Activated CD8-positive, alpha-beta memory T cell treated with anti-CD3 and anti-CD28 coated beads, Interleukin-2, amount 50 U/mL, for 4 hours (primary cell): ENCODE measurements around the gene KCNJ10.

ENCODE experiments used
- DNase-seq: peaks from one replicate; pipeline ENCODE4 v3.0.0-alpha.2; 2020

The KCNJ10 gene

GRCh38 chr1:159985473-159985872 is 84.5 kb downstream of the KCNJ10 start:
- DNase-seq = no peak

- no peak for DNase-seq
These were observed 86.3 kb downstream of the KCNJ10 start for GRCh38 chr1:159983681-159984080.

GRCh38 chr1:159982280-159982679 is 87.7 kb downstream of the KCNJ10 start:
- DNase-seq = no peak

- DNase-seq = no peak
These were observed 88.5 kb downstream of the KCNJ10 start for GRCh38 chr1:159981351-159982055.

- no peak for DNase-seq
These were observed 89.2 kb downstream of the KCNJ10 start for GRCh38 chr1:159980786-159981185.

- DNase-seq = no peak
These were observed 89.9 kb downstream of the KCNJ10 start for GRCh38 chr1:159980076-159980475.

GRCh38 chr1:159979257-159979656 is 90.7 kb downstream of the KCNJ10 start:
- DNase-seq = no peak

GRCh38 chr1:159978107-159978398 is 91.9 kb downstream of the KCNJ10 start:
- DNase-seq = no peak

GRCh38 chr1:159977364-159978106 is 92.4 kb downstream of the KCNJ10 start:
- no peak for DNase-seq

GRCh38 chr1:159974350-159974965 is 95.5 kb downstream of the KCNJ10 start:
- no peak for DNase-seq

GRCh38 chr1:159973350-159973940 is 96.5 kb downstream of the KCNJ10 start:
- no peak for DNase-seq

GRCh38 chr1:159972443-159973205 is 97.3 kb downstream of the KCNJ10 start:
- no peak for DNase-seq

GRCh38 chr1:159970932-159971342 is 99.0 kb downstream of the KCNJ10 start:
- no peak for DNase-seq

- no peak for DNase-seq
These were observed 101.1 kb downstream of the KCNJ10 start for GRCh38 chr1:159968901-159969300.

- DNase-seq = no peak
These were observed 104.7 kb downstream of the KCNJ10 start for GRCh38 chr1:159965263-159965662.

GRCh38 chr1:159964144-159964543 is 105.8 kb downstream of the KCNJ10 start:
- no peak for DNase-seq

- DNase-seq = no peak
These were observed 107.8 kb downstream of the KCNJ10 start for GRCh38 chr1:159962176-159962575.

GRCh38 chr1:159961636-159962035 is 108.3 kb downstream of the KCNJ10 start:
- DNase-seq = no peak

GRCh38 chr1:159960721-159961381 is 109.1 kb downstream of the KCNJ10 start:
- DNase-seq = no peak

- DNase-seq = no peak
These were observed 110.5 kb downstream of the KCNJ10 start for GRCh38 chr1:159959451-159959850.

- DNase-seq = no peak
These were observed 111.1 kb downstream of the KCNJ10 start for GRCh38 chr1:159958719-159959380.

GRCh38 chr1:159957824-159958268 is 112.1 kb downstream of the KCNJ10 start:
- no peak for DNase-seq
